ENCODE measurements around the gene LPIN2. TPM values are rescaled to one million over a fixed set of nuclear protein-coding genes. Genes with fewer than 3 reads are reported as not detected.
A peak's percentile ranks its signal among the peaks of the same experiment; 100 is the strongest.
"Not testable (repeated sequence)": the region's sequence is repeated elsewhere in the genome, so short reads cannot be mapped to it uniquely, and the experiment has no call there.

LPIN2 gene
- total and polyA plus RNA-seq, 2 of the 13 experiments (the other 11 are each of a cell fraction or from before 2014, with no cell fraction given): 46.0 to 119 TPM

GRCh38 chr18:3027370-3027891, 14.5 kb upstream of the LPIN2 start (continued):
- TF ChIP-seq, protein P1, sequence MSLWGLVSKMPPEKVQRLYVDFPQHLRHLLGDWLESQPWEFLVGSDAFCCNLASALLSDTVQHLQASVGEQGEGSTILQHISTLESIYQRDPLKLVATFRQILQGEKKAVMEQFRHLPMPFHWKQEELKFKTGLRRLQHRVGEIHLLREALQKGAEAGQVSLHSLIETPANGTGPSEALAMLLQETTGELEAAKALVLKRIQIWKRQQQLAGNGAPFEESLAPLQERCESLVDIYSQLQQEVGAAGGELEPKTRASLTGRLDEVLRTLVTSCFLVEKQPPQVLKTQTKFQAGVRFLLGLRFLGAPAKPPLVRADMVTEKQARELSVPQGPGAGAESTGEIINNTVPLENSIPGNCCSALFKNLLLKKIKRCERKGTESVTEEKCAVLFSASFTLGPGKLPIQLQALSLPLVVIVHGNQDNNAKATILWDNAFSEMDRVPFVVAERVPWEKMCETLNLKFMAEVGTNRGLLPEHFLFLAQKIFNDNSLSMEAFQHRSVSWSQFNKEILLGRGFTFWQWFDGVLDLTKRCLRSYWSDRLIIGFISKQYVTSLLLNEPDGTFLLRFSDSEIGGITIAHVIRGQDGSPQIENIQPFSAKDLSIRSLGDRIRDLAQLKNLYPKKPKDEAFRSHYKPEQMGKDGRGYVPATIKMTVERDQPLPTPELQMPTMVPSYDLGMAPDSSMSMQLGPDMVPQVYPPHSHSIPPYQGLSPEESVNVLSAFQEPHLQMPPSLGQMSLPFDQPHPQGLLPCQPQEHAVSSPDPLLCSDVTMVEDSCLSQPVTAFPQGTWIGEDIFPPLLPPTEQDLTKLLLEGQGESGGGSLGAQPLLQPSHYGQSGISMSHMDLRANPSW (CRISPR knock-in tag; IDR thresholded peaks at IDR 0.05; ENCODE audit: borderline replicate concordance): 0 out of 2 replicates have a peak, but pooled peaks have one; percentile 17
- TF ChIP-seq ELF3 (CRISPR knock-in tag; IDR thresholded peaks at IDR 0.05): 0 out of 2 replicates have a peak, but pooled peaks have one; percentile 4
- TF ChIP-seq ZNF354B (CRISPR knock-in tag; IDR thresholded peaks at IDR 0.05): 0 out of 2 replicates have a peak, but pooled peaks have one; percentile 40
- TF ChIP-seq NFIC (IDR thresholded peaks at IDR 0.05; ENCODE audit: low read length): 0 out of 2 replicates have a peak, but pooled peaks have one; percentile 5
- TF ChIP-seq, protein P2, sequence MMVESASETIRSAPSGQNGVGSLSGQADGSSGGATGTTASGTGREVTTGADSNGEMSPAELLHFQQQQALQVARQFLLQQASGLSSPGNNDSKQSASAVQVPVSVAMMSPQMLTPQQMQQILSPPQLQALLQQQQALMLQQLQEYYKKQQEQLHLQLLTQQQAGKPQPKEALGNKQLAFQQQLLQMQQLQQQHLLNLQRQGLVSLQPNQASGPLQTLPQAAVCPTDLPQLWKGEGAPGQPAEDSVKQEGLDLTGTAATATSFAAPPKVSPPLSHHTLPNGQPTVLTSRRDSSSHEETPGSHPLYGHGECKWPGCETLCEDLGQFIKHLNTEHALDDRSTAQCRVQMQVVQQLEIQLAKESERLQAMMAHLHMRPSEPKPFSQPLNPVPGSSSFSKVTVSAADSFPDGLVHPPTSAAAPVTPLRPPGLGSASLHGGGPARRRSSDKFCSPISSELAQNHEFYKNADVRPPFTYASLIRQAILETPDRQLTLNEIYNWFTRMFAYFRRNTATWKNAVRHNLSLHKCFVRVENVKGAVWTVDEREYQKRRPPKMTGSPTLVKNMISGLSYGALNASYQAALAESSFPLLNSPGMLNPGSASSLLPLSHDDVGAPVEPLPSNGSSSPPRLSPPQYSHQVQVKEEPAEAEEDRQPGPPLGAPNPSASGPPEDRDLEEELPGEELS (CRISPR knock-in tag; IDR thresholded peaks at IDR 0.05): 0 out of 2 replicates have a peak, but pooled peaks have one; percentile 21
- 0 out of 2 replicates have a peak, but pooled peaks have one; percentile 48 for TF ChIP-seq ZNF510 (CRISPR knock-in tag; IDR thresholded peaks at IDR 0.05; ENCODE audit: low read depth)

GRCh38 chr18:3025544-3025943, 12.6 kb upstream of the LPIN2 start:
- intact Hi-C loops (cut with micrococcal nuclease; ENCODE audit: unreplicated experiment) (loop anchor here (5.0 kb wide), 1 partner anchor 37 kb away; no protein-coding TSS in a partner anchor), in situ Hi-C loops (cut with HindIII; ENCODE audit: extremely low pct_ligation_motif_present, low pct_unique_long_range_greater_than_20kb) (loop anchor here (25.0 kb wide), 1 partner anchor 587 kb away; no protein-coding TSS in a partner anchor)
- FAIRE-seq (no peak), DNase-seq (ENCODE audit: low spot score) (no peak), ATAC-seq (no peak)
- H3K4me3 ChIP-seq (replicated peaks in 1 of 3; ENCODE audit: insufficient read depth in 1 of 3, low read depth in 2 of 3, low read length in 3 of 3): no peak overlapping the region; a peak in 1 of 6 replicates
- H3K9me3 ChIP-seq (ENCODE audit: low read length): no peaks in the 10 kb centered on the region
- H3K9ac ChIP-seq (ENCODE audit: insufficient read depth, low read depth, low read length): no peak overlapping the region
- H4K20me1 ChIP-seq (ENCODE audit: insufficient read depth, low read length): no peaks in the 10 kb centered on the region
- BruUV-seq (replicated peaks): no TSS peak
- CTCF ChIA-PET (ENCODE audit: low intra/inter-chr PET ratio, low total read pairs): no interaction called here
- peaks cover 51% of the 10 kb centered on the region for H3K4me1 ChIP-seq (ENCODE audit: insufficient read depth, low read length)
- no peaks in the 10 kb centered on the region for H3K27me3 ChIP-seq (ENCODE audit: control insufficient read depth in 1 of 2, insufficient read depth in 2 of 2, low read length in 2 of 2)
- H3K4me2 ChIP-seq (ENCODE audit: low read depth, low read length): peak overlapping the region; percentile 90; the same call in 1 of the 2 replicates
- no peak overlapping the region for H3K27ac ChIP-seq (ENCODE audit: extremely low read length, insufficient read depth, low read length)
- WGBS (ENCODE audit: low lambda C conversion rate): 61% methylated on average over 2 of the region's 2 CpGs
- no peak overlapping the region for H2AFZ ChIP-seq (ENCODE audit: low read length)
- peak; percentile 68; the same call in 1 of the 2 replicates for TF ChIP-seq ZNF7 (CRISPR knock-in tag; IDR thresholded peaks at IDR 0.05)
- TF ChIP-seq CEBPB (IDR thresholded peaks at IDR 0.05; ENCODE audit: borderline replicate concordance, low read depth, low read length): no peak
- H3K36me3 ChIP-seq (replicated peaks in 1 of 2; ENCODE audit: control insufficient read depth in 1 of 2, insufficient read depth in 2 of 2, low read length in 2 of 2): no peaks in the 10 kb centered on the region
- POLR2A ChIA-PET: interaction anchor here (3.1 kb wide), 1 partner anchor 86 kb away, joined by 6 read pairs; no protein-coding TSS in a partner anchor
- no peaks in the 10 kb centered on the region for H3K79me2 ChIP-seq (ENCODE audit: insufficient read depth, low read length)

GRCh38 chr18:3023603-3024002, 10.7 kb upstream of the LPIN2 start:
- 96% methylated on average over 5 of the region's 5 CpGs for WGBS (ENCODE audit: low lambda C conversion rate)
- H3K9me3 ChIP-seq (ENCODE audit: low read length); ATAC-seq; BruUV-seq (replicated peaks); DNase-seq (ENCODE audit: low spot score); H3K4me2 ChIP-seq (ENCODE audit: low read depth, low read length); intact Hi-C loops (cut with micrococcal nuclease; ENCODE audit: unreplicated experiment); H3K4me3 ChIP-seq (replicated peaks in 1 of 3; ENCODE audit: insufficient read depth in 1 of 3, low read depth in 2 of 3, low read length in 3 of 3); H3K27me3 ChIP-seq (ENCODE audit: control insufficient read depth in 1 of 2, insufficient read depth in 2 of 2, low read length in 2 of 2); H3K36me3 ChIP-seq (replicated peaks in 1 of 2; ENCODE audit: control insufficient read depth in 1 of 2, insufficient read depth in 2 of 2, low read length in 2 of 2); H4K20me1 ChIP-seq (ENCODE audit: insufficient read depth, low read length); CTCF ChIA-PET (ENCODE audit: low intra/inter-chr PET ratio, low total read pairs); FAIRE-seq; H3K9ac ChIP-seq (ENCODE audit: insufficient read depth, low read depth, low read length); H2AFZ ChIP-seq (ENCODE audit: low read length); in situ Hi-C loops (cut with HindIII; ENCODE audit: extremely low pct_ligation_motif_present, low pct_unique_long_range_greater_than_20kb); H3K79me2 ChIP-seq (ENCODE audit: insufficient read depth, low read length); H3K27ac ChIP-seq (ENCODE audit: extremely low read length, insufficient read depth, low read length): not testable (repeated sequence)
- POLR2A ChIA-PET: interaction anchor here (0.9 kb wide), 1 partner anchor 14 kb away, joined by 3 read pairs; no protein-coding TSS in a partner anchor
- H3K4me1 ChIP-seq (ENCODE audit: insufficient read depth, low read length): peaks cover 37% of the 10 kb centered on the region

Measured in HepG2 (cell line).